ENCODE results near the gene METTL27. TPM values are rescaled to one million over a fixed set of nuclear protein-coding genes. Genes with fewer than 3 reads are reported as not detected.

METTL27 gene
- total and polyA plus RNA-seq, 2 of the 8 experiments (the other 6 are each of a cell fraction or from before 2014, with no cell fraction given), result 6.2 to 12.0 TPM

GRCh38 chr7:73812996-73813395, 29.3 kb downstream of the METTL27 start:
- TF ChIP-seq GTF2F1 (IDR thresholded peaks at IDR 0.05; ENCODE audit: borderline replicate concordance, low read depth, low read length) (no peak), GABPA (IDR thresholded peaks at IDR 0.05; ENCODE audit: borderline replicate concordance, insufficient read depth, low read length) (no peak)
- Histone ChIP-seq H4K20me1 (replicated peaks in 1 of 2; ENCODE audit: control insufficient read depth in 1 of 2, insufficient read depth in 2 of 2, low read length in 2 of 2) (no peaks in the 10 kb centered on the region), H3K4me3 (ENCODE audit: extremely low read depth in 1 of 4, insufficient read depth in 2 of 4, low read depth in 3 of 4, low read length in 4 of 4) (no peak overlapping the region), H3K27me3 (replicated peaks in 1 of 4; ENCODE audit: control insufficient read depth in 3 of 4, extremely low read depth in 1 of 4, insufficient read depth in 3 of 4, low read length in 3 of 4) (no peaks in the 10 kb centered on the region), H3K23me2 (ENCODE audit: low read depth, low read length) (0 out of 2 replicates have a peak, but pooled peaks cover 3% of the 10 kb centered on the region), H4K91ac (replicated peaks; ENCODE audit: insufficient read length, low read length) (no peak overlapping the region), H3K36me3 (ENCODE audit: control insufficient read depth in 2 of 4, insufficient read depth in 4 of 4, low read length in 3 of 4) (no peaks in the 10 kb centered on the region), H3K4me2 (ENCODE audit: insufficient read depth in 1 of 2, low read depth in 2 of 2, low read length in 2 of 2) (no peak overlapping the region), H2BK15ac (ENCODE audit: low read length) (no peak overlapping the region), H3K23ac (ENCODE audit: insufficient read length) (no peak overlapping the region), H3K4ac (replicated peaks; ENCODE audit: insufficient read length, low read depth, low read length) (no peak overlapping the region), H3K27ac (ENCODE audit: low read depth, low read length) (no peak overlapping the region), H3K9me3 (ENCODE audit: insufficient read depth in 2 of 2, low read depth in 1 of 2, low read length in 1 of 2) (no peaks in the 10 kb centered on the region), H2BK120ac (replicated peaks; ENCODE audit: low read depth, low read length) (no peak overlapping the region), H3K56ac (replicated peaks; ENCODE audit: insufficient read length, low read depth, low read length) (no peak overlapping the region), H2BK12ac (ENCODE audit: low read depth, low read length) (no peak overlapping the region), H4K8ac (ENCODE audit: extremely low read depth, insufficient read depth, low read length) (no peak overlapping the region), H3K4me1 (replicated peaks in 1 of 4; ENCODE audit: control insufficient read depth in 3 of 4, insufficient read depth in 4 of 4, low read length in 3 of 4) (peaks cover 0 to 9% (median 5%) of the 10 kb centered on the region in 4 experiments; a peak in 6 of 7 replicates), H2BK20ac (ENCODE audit: low read length) (no peak overlapping the region), H3K9ac (replicated peaks in 1 of 4; ENCODE audit: extremely low read depth in 1 of 4, low read depth in 3 of 4, low read length in 3 of 4) (no peak overlapping the region), H2BK5ac (ENCODE audit: low read depth, low read length) (no peak overlapping the region), H3K79me1 (ENCODE audit: low read depth, low read length) (no peaks in the 10 kb centered on the region), H2AK5ac (ENCODE audit: low read depth, low read length) (no peak overlapping the region), H3K14ac (ENCODE audit: insufficient read length) (no peak overlapping the region), H4K5ac (ENCODE audit: insufficient read length, low read depth, low read length) (no peak overlapping the region), H2AFZ (ENCODE audit: low read length) (no peak overlapping the region), H3K18ac (ENCODE audit: extremely low read depth, low read length) (no peak overlapping the region), H3K79me2 (ENCODE audit: control insufficient read depth in 1 of 2, insufficient read depth in 2 of 2, low read length in 2 of 2) (no peaks in the 10 kb centered on the region)
- CTCF ChIA-PET (ENCODE audit: partially characterized antibody), result interaction anchor here (3.4 to 5.2 kb wide), 5 partner anchors 13 to 42 kb away, joined by 23 to 72 read pairs (median 52); partner anchors contain the start of genes CLDN4 and METTL27
- DNase-seq (ENCODE audit: low read depth in 1 of 2, low spot score in 2 of 2), result no peak
- POLR2A ChIA-PET (ENCODE audit: partially characterized antibody), result interaction anchor here (10.0 kb wide), 1 partner anchor 19 kb away, joined by 72 read pairs; the partner anchor contains the start of gene CLDN4
- 81% methylated on average over 3 of the region's 3 CpGs; no CpG with 5 or more reads in 1 of the 2 experiments for WGBS, 2 experiments (ENCODE audit: extremely low coverage in 1 of 2, insufficient coverage in 1 of 2, insufficient read length in 1 of 2, insufficient replicate concordance in 2 of 2, low coverage in 1 of 2, low lambda C conversion rate in 2 of 2, missing lambda C conversion rate in 1 of 2)
- FAIRE-seq, result no peak

All from H1 (cell line).